Measurements from ENCODE around the gene ITGB3. TPM values are rescaled to one million over a fixed set of nuclear protein-coding genes. Genes with fewer than 3 reads are reported as not detected.

The ITGB3 gene
- total RNA-seq, 1 experiment from 2014 or later, result 138 TPM

Other genes starting within 250 kb of the ITGB3 start
- 47.6 and 115 TPM in 2 replicates for gene CDC27, start 64.5 kb upstream of the ITGB3 start, total RNA-seq (2014; rRNA removed; shearing (Covaris generic); ENCODE audit: low replicate concordance)
- gene MYL4, start 44.5 kb upstream of the ITGB3 start, total RNA-seq (2014; rRNA removed; shearing (Covaris generic); ENCODE audit: low replicate concordance), result not detected in 2 replicates
- gene EFCAB13, start 70.1 kb downstream of the ITGB3 start, total RNA-seq (2014; rRNA removed; shearing (Covaris generic); ENCODE audit: low replicate concordance), result 2.1 and 5.9 TPM in 2 replicates

All from Caki2 (cell line).